GM12878 (cell line): Measurements from ENCODE around the gene PIGU. TPM values are rescaled to one million over a fixed set of nuclear protein-coding genes. Genes with fewer than 3 reads are reported as not detected.

Source experiments
- ATAC-seq: fragments of 200-7000 bp; cut with Tn5 transposase; 3 replicates; pipeline ENCODE4 v1.9.1; 2020; ENCODE audit warnings: mild to moderate bottlenecking, moderate library complexity
- BruUV-seq: library from RNA; stranded (reverse); fragments of 400-500 nt; replicated peaks from 2 replicates; lab custom pipeline; 2021; lab: Mats Ljungman, UMichigan
- CTCF ChIA-PET: fragments of 300-600 bp; sonication (Branson Sonifier 250); formaldehyde crosslinking; extraction: SDS; loops from one replicate; lab custom pipeline; 2021; ENCODE audit warnings: inconsistent platforms; lab: Yijun Ruan, JAX
- POLR2A ChIA-PET: fragments of 350-600 bp; formaldehyde crosslinking; extraction: SDS; loops from one replicate; lab custom pipeline; 2021; ENCODE audit warnings: inconsistent platforms; lab: Charles Lee
- RAD21 ChIA-PET: fragments of 300-600 bp; sonication (Branson Sonifier 250); formaldehyde crosslinking; loops from one replicate; lab custom pipeline; 2023; ENCODE audit warnings: antibody characterized with exemption; ENCODE audit not compliant: unreplicated experiment; lab: Charles Lee
- SMC1A ChIA-PET: fragments of 300-600 bp; sonication (Branson Sonifier 250); formaldehyde crosslinking; loops from one replicate; lab custom pipeline; 2023; ENCODE audit not compliant: unreplicated experiment, uncharacterized antibody; lab: Charles Lee
- DNase-seq: peaks from one replicate; pipeline ENCODE4 v3.0.0-alpha.2; 2011; ENCODE audit warnings: low read depth, low spot score
- FAIRE-seq: peaks from 3 replicates; lab custom pipeline; 2011; peaks lifted over from hg19 to GRCh38; lab: Jason Lieb, UNC
- H2AFZ ChIP-seq: 2 replicates; pipeline ENCODE4 v1.6.0; 2011; ENCODE audit warnings: low read depth, low read length, control low read depth; ENCODE audit not compliant: control insufficient read depth
- H3K27ac ChIP-seq: 2 replicates; pipeline ENCODE4 v1.5.1; 2011; ENCODE audit warnings: control low read depth; ENCODE audit not compliant: control insufficient read depth, insufficient read depth
- H3K27me3 ChIP-seq, 2 experiments: replicated peaks in 1 of 2; 2 replicates each; pipeline versions ENCODE4 v1.6.0 to v1.6.1; 2011; ENCODE audit warnings: low read length in 1 of 2; ENCODE audit not compliant: control insufficient read depth in 2 of 2, insufficient read depth in 2 of 2
- H3K36me3 ChIP-seq, 2 experiments: 2 replicates each; pipeline ENCODE4 v1.5.1; 2011; ENCODE audit warnings: low read length in 1 of 2; ENCODE audit not compliant: control insufficient read depth in 2 of 2, insufficient read depth in 2 of 2
- H3K4me1 ChIP-seq: 2 replicates; pipeline ENCODE4 v1.6.1; 2011; ENCODE audit warnings: mild to moderate bottlenecking, low read length, moderate library complexity, mixed read lengths; ENCODE audit not compliant: control insufficient read depth, insufficient read depth
- H3K4me2 ChIP-seq: 2 replicates; pipeline ENCODE4 v1.6.0; 2011; ENCODE audit warnings: control low read depth; ENCODE audit not compliant: control insufficient read depth, insufficient read depth
- H3K4me3 ChIP-seq: fragments of 200-600 bp; sonication (generic); 2 replicates; pipeline ENCODE4 v1.5.1; 2016
- H3K79me2 ChIP-seq: 2 replicates; pipeline ENCODE4 v1.6.0; 2011; ENCODE audit warnings: low read length; ENCODE audit not compliant: control insufficient read depth, insufficient read depth
- H3K9ac ChIP-seq: 2 replicates; pipeline ENCODE4 v1.8.0; 2011; ENCODE audit warnings: low read length, control low read depth, mixed read lengths; ENCODE audit not compliant: control insufficient read depth, insufficient read depth
- H3K9me3 ChIP-seq: replicated peaks from 3 replicates; pipeline ENCODE4 v1.5.1; 2011; ENCODE audit warnings: mild to moderate bottlenecking, low read length; ENCODE audit not compliant: control insufficient read depth, insufficient read depth
- H4K20me1 ChIP-seq: 2 replicates; pipeline ENCODE4 v1.6.0; 2011; ENCODE audit not compliant: control insufficient read depth, insufficient read depth
- BHLHE40 ChIP-seq, 2 experiments: fragments of 450-650 bp in 1 of 2; IDR thresholded peaks; 2 replicates each; pipeline ENCODE4 v1.6.1; 2011 to 2017; ENCODE audit warnings: low read depth in 2 of 2, borderline replicate concordance in 1 of 2, improper control_type of control experiment in 1 of 2, low read length in 1 of 2, mild to moderate bottlenecking in 1 of 2
- POLR2A ChIP-seq: IDR thresholded peaks from 2 replicates; pipeline ENCODE4 v1.6.1; 2011; ENCODE audit warnings: low read depth, mild to moderate bottlenecking, low read length
- WGBS: methylation state at CpG from one replicate; pipeline ENCODE4 v1.1.6; 2016; ENCODE audit warnings: low lambda C conversion rate; ENCODE audit not compliant: insufficient replicate concordance, insufficient coverage; ENCODE audit errors: missing lambda C conversion rate; 5-methylcytosine and 5-hydroxymethylcytosine counted together
- in situ Hi-C: fragments of 300-500 bp; cut with MboI; formaldehyde crosslinking; loops from 9 replicates; pipeline ENCODE4 v1.14.3; 2018; ENCODE audit warnings: mixed read lengths
- intact Hi-C: fragments of 100-400 bp; cut with micrococcal nuclease; formaldehyde crosslinking; loops from one replicate; pipeline ENCODE4 v1.14.2; 2022; ENCODE audit not compliant: unreplicated experiment
- polyA plus RNA-seq, 11 experiments: library from polyadenylated mRNA; depleted of rRNA in 4 of 11; unstranded in 6 of 11; stranded (reverse) in 5 of 11; fragments of >200 nt; fragmentation: Nextera tagmentation in 4 of 11; fragmentation: Illumina TruSeq in 1 of 11; extraction: Ambion mirVana in 4 of 11; extraction: Trizol in 1 of 11; gene quantifications; 1 replicate in 1 of 11; 2 replicates in 10 of 11; pipeline versions ENCODE4 v1.2.1 to v1.2.3, GENCODE V29; 2011 to 2016; ENCODE audit warnings: inconsistent platforms in 2 of 11, missing spikeins in 2 of 11, low read depth in 1 of 11
- total RNA-seq, 4 experiments: library from RNA; depleted of rRNA in 3 of 4; stranded (reverse); fragments of >200 nt in 3 of 4; fragmentation: Illumina TruSeq in 1 of 4; extraction: Trizol in 1 of 4; gene quantifications; 2 replicates each; pipeline versions ENCODE4 v1.2.1 to v1.2.3, GENCODE V29; 2013 to 2021
- TF ChIP-seq, protein P1 (sequence below): fragments of 150-350 bp; IDR thresholded peaks from 2 replicates; pipeline ENCODE4 v1.6.1; 2016; ENCODE audit warnings: low read depth, low read length

Gene PIGU
- total and polyA plus RNA-seq, 10 of the 15 experiments (the other 5 are each of a cell fraction or from before 2014, with no cell fraction given): 4.1 to 88.2 (median 25.0) TPM

DNA sequence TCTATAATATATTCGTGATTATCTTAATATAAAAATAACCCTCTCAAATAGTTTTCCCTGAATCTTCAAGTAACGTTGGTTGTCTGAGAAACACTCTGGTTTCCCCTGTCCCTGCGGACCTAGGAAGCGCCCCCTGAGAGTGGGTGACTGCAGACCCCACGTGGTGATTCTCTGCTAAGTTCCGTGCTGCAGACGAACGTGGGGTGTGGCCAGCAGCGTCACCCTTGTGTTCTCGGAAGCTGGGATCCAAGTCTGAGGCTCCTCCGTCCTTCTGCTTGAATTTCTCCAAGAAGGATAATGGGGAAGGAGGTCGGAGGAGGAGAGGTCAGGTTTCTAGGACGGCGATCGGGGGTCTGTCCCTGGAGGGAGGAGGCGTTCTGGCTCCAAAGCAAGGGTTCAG, 135.0 kb downstream of the PIGU start:
- H3K27me3 ChIP-seq: no peaks in the 10 kb centered on the region
- ChIA-PET POLR2A (no interaction called here), CTCF (interaction anchor here (1.1 to 4.6 kb wide), 3 partner anchors 20 to 230 kb away, joined by 3 to 93 read pairs (median 4); no protein-coding TSS in a partner anchor), RAD21 (interaction anchor here (1.1 kb wide), 1 partner anchor 166 kb away, joined by 4 read pairs; no protein-coding TSS in a partner anchor), SMC1A (interaction anchor here (2.3 to 4.1 kb wide), 3 partner anchors 11 to 227 kb away, joined by 6 to 32 read pairs (median 10); no protein-coding TSS in a partner anchor)
- no peak for ATAC-seq
- H3K36me3 ChIP-seq: peaks cover 9 to 12% of the 10 kb centered on the region in 2 experiments; a peak in 3 of 4 replicates
- H3K4me2 ChIP-seq: no peak overlapping the region
- H2AFZ ChIP-seq: no peak overlapping the region
- no peaks in the 10 kb centered on the region for H3K79me2 ChIP-seq
- TF ChIP-seq, protein P1, sequence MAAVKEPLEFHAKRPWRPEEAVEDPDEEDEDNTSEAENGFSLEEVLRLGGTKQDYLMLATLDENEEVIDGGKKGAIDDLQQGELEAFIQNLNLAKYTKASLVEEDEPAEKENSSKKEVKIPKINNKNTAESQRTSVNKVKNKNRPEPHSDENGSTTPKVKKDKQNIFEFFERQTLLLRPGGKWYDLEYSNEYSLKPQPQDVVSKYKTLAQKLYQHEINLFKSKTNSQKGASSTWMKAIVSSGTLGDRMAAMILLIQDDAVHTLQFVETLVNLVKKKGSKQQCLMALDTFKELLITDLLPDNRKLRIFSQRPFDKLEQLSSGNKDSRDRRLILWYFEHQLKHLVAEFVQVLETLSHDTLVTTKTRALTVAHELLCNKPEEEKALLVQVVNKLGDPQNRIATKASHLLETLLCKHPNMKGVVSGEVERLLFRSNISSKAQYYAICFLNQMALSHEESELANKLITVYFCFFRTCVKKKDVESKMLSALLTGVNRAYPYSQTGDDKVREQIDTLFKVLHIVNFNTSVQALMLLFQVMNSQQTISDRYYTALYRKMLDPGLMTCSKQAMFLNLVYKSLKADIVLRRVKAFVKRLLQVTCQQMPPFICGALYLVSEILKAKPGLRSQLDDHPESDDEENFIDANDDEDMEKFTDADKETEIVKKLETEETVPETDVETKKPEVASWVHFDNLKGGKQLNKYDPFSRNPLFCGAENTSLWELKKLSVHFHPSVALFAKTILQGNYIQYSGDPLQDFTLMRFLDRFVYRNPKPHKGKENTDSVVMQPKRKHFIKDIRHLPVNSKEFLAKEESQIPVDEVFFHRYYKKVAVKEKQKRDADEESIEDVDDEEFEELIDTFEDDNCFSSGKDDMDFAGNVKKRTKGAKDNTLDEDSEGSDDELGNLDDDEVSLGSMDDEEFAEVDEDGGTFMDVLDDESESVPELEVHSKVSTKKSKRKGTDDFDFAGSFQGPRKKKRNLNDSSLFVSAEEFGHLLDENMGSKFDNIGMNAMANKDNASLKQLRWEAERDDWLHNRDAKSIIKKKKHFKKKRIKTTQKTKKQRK: no peak
- TF ChIP-seq POLR2A: 0 out of 2 replicates have a peak, but pooled peaks have one; percentile 10
- no peak for TF ChIP-seq BHLHE40 (IDR thresholded peaks at IDR 0.05; ENCODE audit: borderline replicate concordance in 1 of 2, low read depth in 2 of 2, low read length in 1 of 2)
- H3K4me3 ChIP-seq: no peak overlapping the region
- H3K4me1 ChIP-seq: peaks cover 4% of the 10 kb centered on the region; the same call in 1 of the 2 replicates
- H4K20me1 ChIP-seq: no peaks in the 10 kb centered on the region
- no peaks in the 10 kb centered on the region for H3K9me3 ChIP-seq
- FAIRE-seq: no peak
- intact Hi-C loops: no loop called here
- no peak for DNase-seq
- no peak overlapping the region for H3K9ac ChIP-seq
- H3K27ac ChIP-seq: peak overlapping the region; percentile 24; the same call in 1 of the 2 replicates
- in situ Hi-C loops: no loop called here
- BruUV-seq: no TSS peak
- WGBS: 87% methylated on average over 16 of the region's 16 CpGs
